Thoracic aorta (tissue), 2 donors: Measurements from ENCODE around the gene CNTNAP2. TPM values are rescaled to one million over a fixed set of nuclear protein-coding genes. Genes with fewer than 3 reads are reported as not detected.

ENCODE experiments used
- ATAC-seq: fragments of 150-250 bp; one replicate; pipeline ENCODE4 v1.8.0; 2017; ENCODE audit warnings: low read depth; ENCODE audit not compliant: insufficient number of reproducible peaks, low FRiP score
- DNase-seq: peaks from one replicate; pipeline ENCODE4 v3.0.0-alpha.2; 2020; ENCODE audit warnings: low spot score
- H3K27ac ChIP-seq, 2 donors: fragments of 200-600 bp; sonication (generic); 1 replicate in 1 of 2; 2 replicates in 1 of 2; pipeline ENCODE4 v1.5.1; 2016; ENCODE audit warnings: mild to moderate bottlenecking in 2 of 2, moderate library complexity in 2 of 2
- H3K27me3 ChIP-seq: fragments of 200-600 bp; sonication (generic); replicated peaks from 2 replicates; pipeline ENCODE4 v1.6.0; 2016; ENCODE audit warnings: mild to moderate bottlenecking; ENCODE audit not compliant: insufficient read depth
- H3K36me3 ChIP-seq: fragments of 200-600 bp; sonication (generic); one replicate; pipeline ENCODE4 v1.5.1; 2016
- H3K4me1 ChIP-seq, 2 donors: fragments of 200-600 bp; sonication (generic); 1 replicate in 1 of 2; 2 replicates in 1 of 2; pipeline versions ENCODE4 v1.5.1 to v1.6.0; 2016; ENCODE audit warnings: low read depth in 2 of 2, mild to moderate bottlenecking in 1 of 2; ENCODE audit not compliant: control insufficient read depth in 1 of 2
- H3K4me3 ChIP-seq: fragments of 200-600 bp; sonication (generic); 2 replicates; pipeline ENCODE4 v1.5.1; 2016; ENCODE audit warnings: mild to moderate bottlenecking
- H3K9me3 ChIP-seq: fragments of 200-600 bp; sonication (generic); 2 replicates; pipeline ENCODE4 v1.5.1; 2016
- CTCF ChIP-seq: fragments of 200-600 bp; sonication (generic); IDR thresholded peaks from one replicate; pipeline ENCODE4 v1.5.1; 2019; ENCODE audit warnings: antibody characterized with exemption
- total RNA-seq, 2 donors: library from RNA; depleted of rRNA; stranded (reverse); fragments of >200 nt; gene quantifications; one replicate each; pipeline versions ENCODE4 v1.1.0 to v1.2.3, GENCODE V29; 2016

The CNTNAP2 gene
- total RNA-seq, 2 donors from 2014 or later = not detected

GRCh38 chr7:148049068-148049467 lies 1932.5 kb downstream of the CNTNAP2 start:
- Histone ChIP-seq H3K27me3 (no peaks in the 10 kb centered on the region), H3K4me1 (no peaks in the 10 kb centered on the region), H3K9me3 (no peaks in the 10 kb centered on the region), H3K36me3 (no peaks in the 10 kb centered on the region), H3K4me3 (no peak overlapping the region), H3K27ac (no peak overlapping the region)
- ATAC-seq (no peak), DNase-seq (no peak)
- TF ChIP-seq CTCF = no peak

DNA sequence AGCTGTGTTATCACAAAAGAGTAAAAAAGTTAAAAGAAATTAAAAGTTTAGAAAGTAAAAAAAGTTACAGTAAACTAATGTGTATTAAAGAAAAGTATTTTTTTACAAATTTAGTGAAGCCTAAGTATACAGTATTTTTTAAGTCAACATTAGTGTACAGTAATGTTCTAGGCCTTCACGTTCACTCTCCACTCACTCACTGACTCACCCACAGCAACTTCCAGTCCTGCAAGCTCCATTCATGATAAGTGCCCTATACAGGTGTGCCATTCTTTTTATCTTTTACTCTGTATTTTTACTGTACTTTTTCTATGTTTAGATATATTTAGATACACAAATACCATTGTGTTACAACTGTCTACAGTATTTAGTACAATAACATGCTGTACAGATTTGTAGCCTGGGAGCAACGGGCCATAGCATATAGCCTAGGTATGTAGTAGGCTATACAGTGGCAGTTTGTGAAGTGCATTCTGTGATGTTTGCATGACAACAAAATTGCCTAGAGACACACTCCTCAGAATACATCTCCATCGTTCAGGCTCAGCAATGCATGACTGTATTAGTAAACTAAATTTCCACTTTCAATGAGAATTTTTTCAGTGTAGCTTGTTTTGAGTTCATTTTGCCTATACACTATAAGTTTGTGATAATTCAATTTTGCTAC lies 1934.0 kb downstream of the CNTNAP2 start:
- Histone ChIP-seq H3K9me3 (no peaks in the 10 kb centered on the region), H3K27ac (no peak overlapping the region), H3K27me3 (no peaks in the 10 kb centered on the region), H3K4me3 (no peak overlapping the region), H3K4me1 (no peaks in the 10 kb centered on the region), H3K36me3 (no peaks in the 10 kb centered on the region)
- no peak for TF ChIP-seq CTCF
- DNase-seq = no peak
- no peak for ATAC-seq

DNA sequence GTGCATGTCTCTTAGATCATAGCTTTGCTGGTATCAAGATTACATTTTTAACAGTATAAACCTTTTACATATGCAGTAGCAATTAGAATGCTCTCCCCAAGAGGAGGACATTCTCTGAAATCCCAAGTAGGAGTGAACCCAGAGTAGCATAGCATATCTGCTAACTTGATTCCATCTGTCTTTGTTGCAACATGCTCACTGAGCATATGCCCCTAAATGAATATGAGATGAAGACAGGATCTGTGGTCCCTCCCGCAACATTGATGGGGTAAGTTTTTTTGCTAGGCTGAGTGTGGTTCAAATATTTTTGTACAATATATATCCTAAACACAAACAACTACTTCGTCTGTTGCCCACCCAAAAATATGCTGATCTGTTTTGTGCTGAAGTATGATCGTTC lies 1939.8 kb downstream of the CNTNAP2 start:
- no peaks in the 10 kb centered on the region for H3K9me3 ChIP-seq
- H3K36me3 ChIP-seq = no peaks in the 10 kb centered on the region
- ATAC-seq = no peak
- no peak overlapping the region for H3K4me3 ChIP-seq
- no peaks in the 10 kb centered on the region for H3K27me3 ChIP-seq
- no peaks in the 10 kb centered on the region for H3K4me1 ChIP-seq
- H3K27ac ChIP-seq = no peak overlapping the region
- no peak for DNase-seq
- TF ChIP-seq CTCF = no peak

- no peak for DNase-seq
- Histone ChIP-seq H3K9me3 (no peaks in the 10 kb centered on the region), H3K27ac (no peak overlapping the region), H3K27me3 (no peaks in the 10 kb centered on the region), H3K4me3 (no peak overlapping the region), H3K36me3 (no peaks in the 10 kb centered on the region), H3K4me1 (no peaks in the 10 kb centered on the region)
- no peak for ATAC-seq
- TF ChIP-seq CTCF = no peak
Observed at GRCh38 chr7:148058092-148058491, 1941.5 kb downstream of the CNTNAP2 start.

GRCh38 chr7:148058753-148059152 lies 1942.2 kb downstream of the CNTNAP2 start:
- Histone ChIP-seq H3K36me3 (no peaks in the 10 kb centered on the region), H3K4me3 (no peak overlapping the region), H3K27me3 (no peaks in the 10 kb centered on the region), H3K27ac (no peak overlapping the region), H3K9me3 (no peaks in the 10 kb centered on the region), H3K4me1 (no peaks in the 10 kb centered on the region)
- no peak for ATAC-seq
- no peak for TF ChIP-seq CTCF
- DNase-seq = no peak
